ENCODE data around the gene DHX57.
"Not testable (repeated sequence)": the region's sequence is repeated elsewhere in the genome, so short reads cannot be mapped to it uniquely, and the experiment has no call there.

Gene DHX57

GRCh38 chr2:38797953-38798352 is 77.8 kb downstream of the DHX57 start:
- no peak for DNase-seq (ENCODE audit: low read depth in 2 of 2, low spot score in 1 of 2)

GRCh38 chr2:38797250-38797676 is 78.5 kb downstream of the DHX57 start:
- no peak for DNase-seq (ENCODE audit: low read depth in 2 of 2, low spot score in 1 of 2)

- DNase-seq (ENCODE audit: low read depth in 2 of 2, low spot score in 1 of 2) = not testable (repeated sequence)
Observed at GRCh38 chr2:38795016-38795415, 80.7 kb downstream of the DHX57 start.

- no peak for DNase-seq (ENCODE audit: low read depth in 2 of 2, low spot score in 1 of 2)
Observed at GRCh38 chr2:38794235-38794946, 81.3 kb downstream of the DHX57 start.

DNA sequence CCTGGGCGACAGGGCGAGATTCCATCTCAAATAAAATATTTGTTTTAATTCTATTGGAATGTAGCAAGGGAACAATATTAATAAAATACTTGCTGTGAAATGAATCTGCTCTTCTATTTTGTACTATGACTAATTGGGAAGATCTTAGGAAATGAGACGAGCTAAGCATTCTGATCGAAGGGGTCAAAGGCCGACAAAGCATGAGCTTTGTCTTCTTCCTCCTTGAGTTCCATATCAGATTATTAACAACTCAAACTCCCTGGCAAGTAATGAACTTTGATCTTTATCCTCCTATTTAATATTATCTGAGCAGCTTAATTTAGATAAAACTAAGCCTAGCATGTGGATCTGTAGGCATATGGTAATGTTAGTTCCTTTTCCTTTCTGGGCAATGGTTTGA is 82.2 kb downstream of the DHX57 start:
- DNase-seq (ENCODE audit: low read depth in 2 of 2, low spot score in 1 of 2) = no peak

DNA sequence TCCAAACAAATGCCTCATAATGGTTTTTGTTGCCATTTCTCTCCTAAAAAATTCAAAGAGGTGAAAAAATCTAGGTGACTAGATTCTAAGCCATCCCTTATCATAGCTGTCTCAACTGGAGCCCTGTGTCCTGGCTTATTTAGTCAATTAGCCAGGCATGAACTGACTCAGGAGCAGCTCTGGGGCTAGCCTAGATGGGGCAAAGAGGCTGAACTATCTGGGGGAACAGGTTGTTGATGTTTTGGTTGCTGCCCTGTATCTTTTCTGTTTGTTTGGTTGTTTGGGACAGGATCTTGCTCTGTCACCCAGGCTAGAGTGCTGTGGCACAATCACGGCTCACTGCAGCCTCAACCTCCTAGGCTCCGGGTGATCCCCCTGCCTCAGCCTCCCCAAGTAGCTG is 83.0 kb downstream of the DHX57 start:
- no peak for DNase-seq (ENCODE audit: low read depth in 2 of 2, low spot score in 1 of 2)

GRCh38 chr2:38792321-38792720 is 83.4 kb downstream of the DHX57 start:
- DNase-seq (ENCODE audit: low read depth in 2 of 2, low spot score in 1 of 2) = not testable (repeated sequence)

DNA sequence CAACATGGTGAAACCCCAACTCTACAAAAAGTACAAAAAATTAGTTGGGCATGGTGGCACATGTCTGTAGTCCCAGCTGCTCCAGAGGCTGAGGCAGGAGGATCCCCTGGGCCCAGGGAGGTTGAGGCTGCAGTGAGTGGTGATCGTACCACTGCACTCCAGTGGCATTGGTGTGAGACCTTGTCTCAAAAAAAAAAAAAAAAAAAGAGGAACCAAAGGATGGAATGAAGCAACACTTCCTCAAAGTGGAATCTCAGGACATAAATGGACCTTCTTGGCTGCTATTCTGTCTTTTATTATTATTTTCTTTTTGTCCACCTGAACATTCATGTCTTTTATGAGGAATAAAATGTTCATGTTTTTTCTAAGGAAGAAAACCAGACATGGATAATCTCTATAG is 84.0 kb downstream of the DHX57 start:
- no peak for DNase-seq (ENCODE audit: low read depth in 2 of 2, low spot score in 1 of 2)

- DNase-seq (ENCODE audit: low read depth in 2 of 2, low spot score in 1 of 2) = no peak
Observed at GRCh38 chr2:38789691-38790090, 86.0 kb downstream of the DHX57 start.

DNA sequence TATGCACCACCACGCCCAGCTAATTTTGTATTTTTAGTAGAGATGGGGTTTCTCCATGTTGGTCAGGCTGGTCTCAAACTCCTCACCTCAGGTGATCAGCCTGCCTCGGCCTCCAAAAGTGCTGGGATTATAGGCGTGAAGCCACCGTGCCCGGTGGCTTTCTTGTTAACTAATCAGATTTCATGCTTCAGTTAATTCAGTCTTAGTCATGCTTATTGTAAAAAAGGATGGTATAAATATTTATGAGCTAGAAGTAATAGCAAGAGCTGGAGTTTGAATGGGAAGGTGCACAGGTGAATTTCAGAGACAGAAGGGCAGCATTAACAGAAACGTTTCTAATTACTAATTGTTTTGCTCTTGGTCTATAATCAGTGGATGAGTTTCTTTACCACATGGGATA is 87.4 kb downstream of the DHX57 start:
- no peak for DNase-seq (ENCODE audit: low read depth in 2 of 2, low spot score in 1 of 2)

DNA sequence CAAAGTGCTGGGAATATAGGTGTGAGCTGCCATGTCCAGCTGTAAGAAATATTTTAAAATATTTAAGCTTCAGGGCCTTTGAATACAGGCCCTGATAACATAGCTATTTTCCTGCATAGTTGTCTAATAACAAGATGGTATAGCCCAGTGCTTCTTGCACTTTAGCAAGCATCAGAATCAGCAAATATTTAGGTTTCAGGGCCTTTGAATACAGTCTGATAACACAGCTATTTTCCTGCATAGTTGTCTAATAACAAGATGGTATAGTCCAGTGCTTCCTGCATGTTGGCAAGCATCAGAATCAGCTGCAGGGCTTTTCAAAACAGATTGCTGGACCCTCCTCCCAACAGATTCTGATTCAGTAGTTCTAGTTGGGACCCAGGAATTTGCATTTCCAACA is 92.1 kb downstream of the DHX57 start:
- DNase-seq (ENCODE audit: low read depth in 2 of 2, low spot score in 1 of 2) = no peak

DNA sequence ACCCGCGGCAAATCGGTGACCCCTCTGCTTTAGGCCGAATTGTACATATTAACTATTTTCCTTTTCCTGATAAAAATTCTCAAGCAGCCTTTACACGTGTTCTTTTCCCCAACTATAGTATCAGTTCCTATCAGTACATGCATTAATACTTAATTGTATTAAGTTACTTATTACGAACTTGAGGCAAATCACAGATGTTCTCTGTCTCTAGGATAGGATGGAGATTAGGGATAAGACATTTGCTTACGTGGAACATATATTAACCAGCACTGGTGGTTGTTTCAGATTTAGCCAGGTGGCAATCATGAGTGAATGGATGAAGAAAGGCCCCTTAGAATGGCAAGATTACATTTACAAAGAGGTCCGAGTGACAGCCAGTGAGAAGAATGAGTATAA is 97.0 kb downstream of the DHX57 start:
- no peak for DNase-seq (ENCODE audit: low read depth in 2 of 2, low spot score in 1 of 2)

DNA sequence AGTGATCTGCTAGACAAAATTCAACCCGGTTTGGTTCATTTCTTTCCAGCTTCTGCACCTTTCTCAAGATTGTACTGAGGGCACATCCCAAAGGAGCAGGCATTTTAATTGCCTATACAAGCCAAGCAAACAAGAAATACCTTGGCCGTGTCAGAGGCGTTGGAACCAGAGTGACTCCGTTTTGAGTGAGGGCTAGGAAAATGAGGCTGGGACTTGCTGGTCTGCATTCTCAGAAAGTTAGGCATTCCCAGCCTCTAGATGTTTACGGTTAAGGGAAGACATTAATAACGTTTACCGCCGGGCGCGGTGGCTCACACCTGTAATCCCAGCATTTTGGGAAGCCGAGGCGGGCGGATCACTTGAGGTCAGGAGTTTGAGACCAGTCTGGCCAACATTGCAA is 99.2 kb downstream of the DHX57 start:
- DNase-seq (ENCODE audit: low read depth in 2 of 2, low spot score in 1 of 2) = no peak

- DNase-seq (ENCODE audit: low read depth in 2 of 2, low spot score in 1 of 2) = no peak
Observed at GRCh38 chr2:38775921-38776225, 99.9 kb downstream of the DHX57 start.

- no peak for DNase-seq (ENCODE audit: low read depth in 2 of 2, low spot score in 1 of 2)
Observed at GRCh38 chr2:38775097-38775920, 100.4 kb downstream of the DHX57 start.

DNA sequence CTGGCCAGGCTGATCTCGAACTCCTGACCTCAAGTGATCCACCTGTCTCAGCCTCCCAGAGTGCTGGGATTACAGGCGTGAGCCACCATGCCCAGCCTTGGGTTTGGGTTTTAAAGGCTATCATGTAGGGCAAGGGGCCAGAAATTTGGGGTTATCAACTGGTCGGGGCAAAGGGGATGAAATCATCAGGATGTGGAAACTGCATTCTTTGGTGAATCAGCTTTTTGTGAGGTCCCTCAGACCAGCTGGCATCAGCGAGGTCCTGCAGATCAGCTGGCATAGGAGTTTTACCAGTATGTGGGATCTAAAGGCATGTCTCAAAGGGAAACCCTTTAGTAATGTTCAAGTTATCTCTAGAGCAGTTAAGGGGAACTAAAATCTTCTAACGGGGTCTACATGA is 104.1 kb downstream of the DHX57 start:
- no peak for DNase-seq (ENCODE audit: low read depth in 2 of 2, low spot score in 1 of 2)

- DNase-seq (ENCODE audit: low read depth in 2 of 2, low spot score in 1 of 2) = no peak
Observed at GRCh38 chr2:38765551-38765950, 110.2 kb downstream of the DHX57 start.

- no peak for DNase-seq (ENCODE audit: low read depth in 2 of 2, low spot score in 1 of 2)
Observed at GRCh38 chr2:38765149-38765548, 110.6 kb downstream of the DHX57 start.

DNA sequence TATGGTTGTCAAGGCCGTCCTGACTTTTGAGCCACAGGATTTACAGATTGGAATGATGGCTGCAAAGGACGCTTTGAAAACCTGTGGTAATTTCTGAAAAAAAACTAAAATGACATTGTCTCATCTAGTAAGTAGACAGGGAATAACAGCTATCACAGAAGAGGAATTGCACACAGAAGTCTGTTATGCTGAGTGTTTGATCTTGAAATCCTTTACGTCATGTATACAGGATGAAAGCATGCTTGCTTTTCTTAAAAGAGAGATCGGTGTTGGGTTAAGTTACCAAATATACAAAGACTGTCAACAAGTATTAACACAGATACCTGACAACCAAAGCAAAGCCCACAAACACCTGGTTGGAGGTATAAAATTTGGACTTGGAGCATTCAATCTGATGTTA is 112.0 kb downstream of the DHX57 start:
- no peak for DNase-seq (ENCODE audit: low read depth in 2 of 2, low spot score in 1 of 2)

- no peak for DNase-seq (ENCODE audit: low read depth in 2 of 2, low spot score in 1 of 2)
Observed at GRCh38 chr2:38763228-38763627, 112.5 kb downstream of the DHX57 start.

GRCh38 chr2:38755891-38756290 is 119.8 kb downstream of the DHX57 start:
- not testable (repeated sequence) for DNase-seq (ENCODE audit: low read depth in 2 of 2, low spot score in 1 of 2)

GRCh38 chr2:38754506-38754905 is 121.2 kb downstream of the DHX57 start:
- no peak for DNase-seq (ENCODE audit: low read depth in 2 of 2, low spot score in 1 of 2)

DNA sequence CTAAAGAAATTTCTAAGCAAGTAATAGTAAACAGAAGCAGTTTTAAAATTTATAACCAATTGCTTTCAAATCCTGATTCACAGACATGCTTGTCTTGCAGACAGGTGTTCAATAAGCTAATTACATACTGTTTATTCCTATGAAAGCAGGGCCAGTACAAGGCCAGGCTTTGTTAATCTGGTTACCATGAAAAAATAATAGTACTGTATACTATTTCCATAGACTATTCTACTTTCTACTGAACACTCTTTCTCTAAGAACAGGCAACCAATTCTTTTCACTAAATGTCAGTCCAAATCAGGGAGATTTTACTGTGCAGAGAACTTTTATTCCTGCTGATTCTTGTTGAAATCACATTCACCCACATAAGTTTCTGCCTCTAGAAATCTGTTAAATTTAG is 121.7 kb downstream of the DHX57 start:
- no peak for DNase-seq (ENCODE audit: low read depth in 2 of 2, low spot score in 1 of 2)
